Fibroblast of pulmonary artery (primary cell): ENCODE data around the gene SPSB3.
"Not testable (repeated sequence)": the region's sequence is repeated elsewhere in the genome, so short reads cannot be mapped to it uniquely, and the experiment has no call there.

Experiments used
- DNase-seq: peaks from one replicate; pipeline ENCODE4 v3.0.0-alpha.2; 2010; ENCODE audit warnings: low read depth
- H3K4me3 ChIP-seq: replicated peaks from 2 replicates; pipeline ENCODE4 v1.5.1; 2011; ENCODE audit warnings: low read depth, mild to moderate bottlenecking, control low read depth, low read length, moderate library complexity
- TF ChIP-seq, protein P1 (sequence below): IDR thresholded peaks from 2 replicates; pipeline ENCODE4 v1.5.1; 2011; ENCODE audit warnings: mild to moderate bottlenecking, control low read depth, low read length, inconsistent platforms; ENCODE audit errors: missing control alignments

Gene SPSB3

DNA sequence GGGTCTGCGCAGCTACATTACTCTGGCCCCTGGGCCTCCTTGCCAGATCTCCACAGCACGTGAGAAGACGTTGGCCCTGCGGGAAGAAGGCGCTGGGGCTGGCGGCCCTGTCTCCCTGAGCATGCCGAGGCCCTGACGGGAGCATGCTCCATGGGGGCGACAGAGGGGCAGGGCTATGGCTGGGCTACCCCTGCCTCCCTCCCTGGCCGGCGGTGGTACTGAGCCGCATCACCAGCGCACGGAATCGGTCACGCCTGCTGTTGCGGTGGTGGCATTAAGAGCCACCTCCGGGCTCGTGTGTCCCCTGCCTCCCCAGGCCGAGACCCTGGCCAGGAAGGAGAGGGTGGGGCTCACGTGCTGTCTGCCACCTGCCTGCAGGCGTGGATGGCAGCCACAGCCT lies 48.2 kb downstream of the SPSB3 start:
- DNase-seq = no peak
- H3K4me3 ChIP-seq = no peak overlapping the region
- TF ChIP-seq, protein P1, sequence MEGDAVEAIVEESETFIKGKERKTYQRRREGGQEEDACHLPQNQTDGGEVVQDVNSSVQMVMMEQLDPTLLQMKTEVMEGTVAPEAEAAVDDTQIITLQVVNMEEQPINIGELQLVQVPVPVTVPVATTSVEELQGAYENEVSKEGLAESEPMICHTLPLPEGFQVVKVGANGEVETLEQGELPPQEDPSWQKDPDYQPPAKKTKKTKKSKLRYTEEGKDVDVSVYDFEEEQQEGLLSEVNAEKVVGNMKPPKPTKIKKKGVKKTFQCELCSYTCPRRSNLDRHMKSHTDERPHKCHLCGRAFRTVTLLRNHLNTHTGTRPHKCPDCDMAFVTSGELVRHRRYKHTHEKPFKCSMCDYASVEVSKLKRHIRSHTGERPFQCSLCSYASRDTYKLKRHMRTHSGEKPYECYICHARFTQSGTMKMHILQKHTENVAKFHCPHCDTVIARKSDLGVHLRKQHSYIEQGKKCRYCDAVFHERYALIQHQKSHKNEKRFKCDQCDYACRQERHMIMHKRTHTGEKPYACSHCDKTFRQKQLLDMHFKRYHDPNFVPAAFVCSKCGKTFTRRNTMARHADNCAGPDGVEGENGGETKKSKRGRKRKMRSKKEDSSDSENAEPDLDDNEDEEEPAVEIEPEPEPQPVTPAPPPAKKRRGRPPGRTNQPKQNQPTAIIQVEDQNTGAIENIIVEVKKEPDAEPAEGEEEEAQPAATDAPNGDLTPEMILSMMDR = no peak

DNA sequence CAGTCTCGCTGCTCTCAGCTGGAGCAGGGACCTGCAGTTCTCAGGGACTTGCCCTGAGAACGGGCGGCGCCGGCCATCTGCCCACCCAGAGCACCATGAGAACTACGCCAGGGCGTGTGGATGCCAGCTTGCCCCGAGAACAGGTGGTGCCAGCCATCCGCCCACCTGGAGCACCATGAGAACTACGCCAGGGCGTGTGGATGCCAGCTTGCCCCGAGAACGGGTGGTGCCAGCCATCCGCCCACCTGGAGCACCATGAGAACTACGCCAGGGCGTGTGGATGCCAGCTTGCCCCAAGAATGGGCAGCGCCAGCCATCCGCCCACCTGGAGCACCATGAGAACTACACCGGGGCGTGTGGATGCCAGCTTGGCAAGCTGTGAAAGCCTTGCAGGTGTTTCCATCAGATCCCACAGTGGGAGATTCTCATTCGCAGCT lies 49.8 kb downstream of the SPSB3 start:
- H3K4me3 ChIP-seq, DNase-seq: not testable (repeated sequence)

GRCh38 chr16:1732071-1732470 lies 50.3 kb downstream of the SPSB3 start:
- TF ChIP-seq, protein P1 = no peak
- no peak overlapping the region for H3K4me3 ChIP-seq
- DNase-seq = no peak

DNA sequence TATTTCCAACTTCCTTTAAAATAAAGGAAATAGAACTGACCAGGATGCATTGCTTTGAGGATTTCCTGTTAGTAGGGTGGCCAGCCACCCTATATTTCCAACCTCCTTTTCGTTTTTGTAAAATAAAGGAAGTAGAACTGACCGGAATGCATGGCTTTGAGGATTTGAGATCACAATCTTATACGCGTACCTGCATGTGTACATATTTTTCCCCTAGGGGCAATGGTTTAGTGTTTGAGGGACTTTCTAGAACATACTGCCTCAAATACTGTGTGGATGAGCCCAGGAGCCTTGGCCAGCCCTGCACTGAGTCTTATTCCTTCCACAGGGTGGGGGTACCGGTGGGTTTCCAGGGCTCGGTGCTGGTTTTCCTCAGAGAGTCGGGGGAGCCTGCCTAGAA lies 50.8 kb downstream of the SPSB3 start:
- DNase-seq = no peak
- TF ChIP-seq, protein P1 = no peak
- H3K4me3 ChIP-seq = no peak overlapping the region

DNA sequence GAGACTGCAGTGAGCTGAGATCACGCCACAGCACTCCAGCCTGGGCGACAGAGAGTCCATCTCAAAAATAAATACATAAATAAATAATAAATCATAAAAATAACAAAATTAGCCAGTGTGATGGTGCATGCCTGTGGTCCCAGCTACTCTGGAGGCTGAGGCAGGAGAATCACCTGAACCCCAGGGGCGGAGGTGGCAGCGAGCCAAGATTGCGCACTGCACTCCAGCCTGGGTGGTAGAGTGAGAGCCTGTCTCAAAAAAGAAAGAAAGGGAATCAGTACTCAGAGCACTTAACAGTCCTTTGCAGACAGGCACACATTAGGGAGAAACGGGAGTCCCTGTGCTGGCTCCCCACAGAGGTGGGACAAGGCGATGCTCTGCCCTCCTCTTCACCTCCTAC lies 51.3 kb downstream of the SPSB3 start:
- DNase-seq = no peak
- no peak overlapping the region for H3K4me3 ChIP-seq

DNA sequence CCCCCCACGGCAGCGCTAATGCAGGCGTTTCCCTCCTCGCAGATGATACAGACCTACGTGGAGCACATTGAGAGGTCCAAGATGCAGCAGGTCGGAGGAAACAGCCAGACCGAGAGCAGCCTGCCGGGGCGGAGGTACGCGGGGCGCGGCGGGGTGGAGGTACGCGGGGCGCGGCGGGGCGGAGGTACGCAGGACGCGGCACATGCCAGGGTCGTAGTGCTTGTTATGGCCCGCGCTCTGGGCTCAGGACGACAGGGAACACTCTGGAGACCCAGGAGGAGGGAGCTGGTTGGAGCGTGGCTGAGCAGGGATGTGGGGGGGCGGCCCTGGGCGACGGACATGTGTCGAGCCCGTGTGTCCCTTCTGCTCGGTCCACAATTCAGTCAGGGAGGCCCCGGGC lies 52.9 kb downstream of the SPSB3 start:
- TF ChIP-seq, protein P1 = no peak
- DNase-seq = no peak
- no peak overlapping the region for H3K4me3 ChIP-seq

More for the DNA sequence above, 51.3 kb downstream of the SPSB3 start:
- TF ChIP-seq, protein P1 = no peak

DNA sequence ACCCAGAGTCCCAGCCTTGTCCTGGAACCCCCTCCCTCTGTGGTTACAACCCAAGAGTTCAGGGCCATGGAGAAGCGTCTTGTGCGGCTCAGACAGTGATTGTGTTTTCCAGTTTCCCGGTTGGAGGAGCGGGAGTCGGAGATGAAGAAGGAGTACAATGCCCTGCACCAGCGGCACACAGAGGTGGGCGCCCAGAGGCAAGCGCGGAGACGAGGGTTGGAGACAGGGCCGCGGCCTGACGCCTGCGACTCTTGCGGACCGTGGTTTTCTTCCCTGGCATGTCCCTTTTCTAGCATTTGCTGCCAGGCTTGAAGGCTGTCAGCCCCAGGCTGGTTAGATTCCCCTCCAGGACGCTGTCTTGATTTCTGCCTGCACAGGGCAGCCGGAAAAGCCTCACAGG lies 53.3 kb downstream of the SPSB3 start:
- no peak for DNase-seq
- H3K4me3 ChIP-seq = no peak overlapping the region
- TF ChIP-seq, protein P1 = no peak
